H1 (cell line): ENCODE results near the gene C1orf50. TPM values are rescaled to one million over a fixed set of nuclear protein-coding genes. Genes with fewer than 3 reads are reported as not detected.
A peak's percentile ranks its signal among the peaks of the same experiment; 100 is the strongest.

Source experiments
- CTCF ChIA-PET: fragments of 300-600 bp; sonication (Branson Sonifier 250); formaldehyde crosslinking; loops from one replicate; lab custom pipeline; 2021; ENCODE audit not compliant: partially characterized antibody; lab: Charles Lee
- POLR2A ChIA-PET: fragments of 300-600 bp; sonication (Branson Sonifier 250); formaldehyde crosslinking; loops from one replicate; lab custom pipeline; 2021; ENCODE audit warnings: inconsistent platforms; ENCODE audit not compliant: partially characterized antibody; lab: Charles Lee
- DNase-seq, 2 experiments: peaks; one replicate each; pipeline versions ENCODE4 v3.0.0 to v3.0.0-alpha.2; 2010 to 2022; ENCODE audit warnings: low spot score in 2 of 2, low read depth in 1 of 2, mixed read lengths in 1 of 2
- FAIRE-seq: peaks from 2 replicates; lab custom pipeline; 2011; peaks lifted over from hg19 to GRCh38; lab: Jason Lieb, UNC
- H2AFZ ChIP-seq: 2 replicates; pipeline ENCODE4 v1.8.1; 2012; ENCODE audit warnings: low read length, inconsistent platforms
- H2AK5ac ChIP-seq: 2 replicates; pipeline ENCODE4 v1.6.1; 2013; ENCODE audit warnings: low read depth, low read length
- H2BK120ac ChIP-seq: replicated peaks from 2 replicates; pipeline ENCODE3; 2013; ENCODE audit warnings: low read depth, low read length, inconsistent platforms
- H2BK12ac ChIP-seq: 2 replicates; pipeline ENCODE4 v1.6.1; 2013; ENCODE audit warnings: low read depth, low read length
- H2BK15ac ChIP-seq: 2 replicates; pipeline ENCODE4 v1.6.1; 2013; ENCODE audit warnings: low read length
- H2BK20ac ChIP-seq: 2 replicates; pipeline ENCODE4 v1.6.1; 2013; ENCODE audit warnings: low read length
- H2BK5ac ChIP-seq: 2 replicates; pipeline ENCODE4 v1.6.1; 2013; ENCODE audit warnings: low read depth, low read length
- H3K14ac ChIP-seq: 2 replicates; pipeline ENCODE4 v1.6.1; 2013; ENCODE audit warnings: inconsistent platforms; ENCODE audit not compliant: insufficient read length
- H3K18ac ChIP-seq: 2 replicates; pipeline ENCODE4 v1.6.1; 2013; ENCODE audit warnings: low read length; ENCODE audit errors: extremely low read depth
- H3K23ac ChIP-seq: 2 replicates; pipeline ENCODE4 v1.6.1; 2013; ENCODE audit warnings: inconsistent platforms; ENCODE audit not compliant: insufficient read length
- H3K23me2 ChIP-seq: 2 replicates; pipeline ENCODE4 v1.6.1; 2013; ENCODE audit warnings: low read depth, low read length
- H3K27ac ChIP-seq: 2 replicates; pipeline ENCODE4 v1.6.1; 2011; ENCODE audit warnings: low read depth, low read length, inconsistent platforms
- H3K27me3 ChIP-seq, 4 experiments: replicated peaks in 1 of 4; 1 replicate in 1 of 4; 2 replicates in 3 of 4; pipeline versions ENCODE4 v1.6.1 to v1.8.1; 2011 to 2013; ENCODE audit warnings: low read length in 3 of 4, mild to moderate bottlenecking in 3 of 4, inconsistent platforms in 2 of 4, mixed read lengths in 2 of 4, moderate library complexity in 1 of 4; ENCODE audit not compliant: control insufficient read depth in 3 of 4, insufficient read depth in 3 of 4; ENCODE audit errors: extremely low read depth in 1 of 4
- H3K36me3 ChIP-seq, 4 experiments: 2 replicates each; pipeline versions ENCODE4 v1.6.1 to v1.8.1; 2011 to 2013; ENCODE audit warnings: mild to moderate bottlenecking in 4 of 4, low read length in 3 of 4, moderate library complexity in 2 of 4, control low read depth in 1 of 4, inconsistent platforms in 1 of 4; ENCODE audit not compliant: insufficient read depth in 4 of 4, control insufficient read depth in 2 of 4
- H3K4ac ChIP-seq: replicated peaks from 2 replicates; pipeline ENCODE3; 2013; ENCODE audit warnings: low read length, low read depth, mixed read lengths, inconsistent platforms; ENCODE audit not compliant: insufficient read length
- H3K4me1 ChIP-seq, 4 experiments: replicated peaks in 1 of 4; 1 replicate in 1 of 4; 2 replicates in 3 of 4; pipeline versions ENCODE4 v1.6.1 to v1.8.1; 2011 to 2013; ENCODE audit warnings: low read length in 3 of 4, inconsistent platforms in 2 of 4, mixed read lengths in 1 of 4; ENCODE audit not compliant: insufficient read depth in 4 of 4, control insufficient read depth in 3 of 4
- H3K4me2 ChIP-seq, 2 experiments: 2 replicates each; pipeline versions ENCODE4 v1.6.1 to v1.8.1; 2011 to 2013; ENCODE audit warnings: low read depth in 2 of 2, low read length in 2 of 2, control low read depth in 1 of 2, inconsistent platforms in 1 of 2, mild to moderate bottlenecking in 1 of 2; ENCODE audit not compliant: insufficient read depth in 1 of 2
- H3K4me3 ChIP-seq, 4 experiments: fragments of 200-600, 300-600 bp in 1 of 4; sonication (generic), shearing (Covaris generic), sonication (Bioruptor Twin) in 1 of 4; 2 replicates each; pipeline versions ENCODE4 v1.5.1 to v1.8.1; 2011 to 2016; ENCODE audit warnings: low read length in 4 of 4, low read depth in 3 of 4, control low read depth in 2 of 4, inconsistent platforms in 2 of 4, mild to moderate bottlenecking in 2 of 4, mixed read lengths in 1 of 4, moderate library complexity in 1 of 4; ENCODE audit not compliant: insufficient read depth in 2 of 4; ENCODE audit errors: extremely low read depth in 1 of 4
- H3K56ac ChIP-seq: replicated peaks from 2 replicates; pipeline ENCODE3; 2013; ENCODE audit warnings: low read depth, mild to moderate bottlenecking, mixed read lengths, low read length, inconsistent platforms; ENCODE audit not compliant: insufficient read length
- H3K79me1 ChIP-seq: 2 replicates; pipeline ENCODE4 v1.6.1; 2013; ENCODE audit warnings: low read depth, low read length, control low read depth
- H3K79me2 ChIP-seq, 2 experiments: 2 replicates each; pipeline versions ENCODE4 v1.6.1 to v1.8.1; 2012 to 2013; ENCODE audit warnings: low read length in 2 of 2, mild to moderate bottlenecking in 2 of 2, inconsistent platforms in 1 of 2; ENCODE audit not compliant: insufficient read depth in 2 of 2, control insufficient read depth in 1 of 2
- H3K9ac ChIP-seq, 4 experiments: replicated peaks in 1 of 4; 1 replicate in 1 of 4; 2 replicates in 3 of 4; pipeline versions ENCODE4 v1.6.1 to v1.8.1; 2011 to 2013; ENCODE audit warnings: low read depth in 3 of 4, low read length in 3 of 4, control low read depth in 2 of 4, mild to moderate bottlenecking in 2 of 4, moderate library complexity in 2 of 4, inconsistent platforms in 1 of 4; ENCODE audit errors: extremely low read depth in 1 of 4
- H3K9me3 ChIP-seq, 2 experiments: 2 replicates each; pipeline versions ENCODE4 v1.6.1 to v1.8.1; 2012 to 2013; ENCODE audit warnings: mild to moderate bottlenecking in 2 of 2, moderate library complexity in 2 of 2, control low read depth in 1 of 2, inconsistent platforms in 1 of 2, low read depth in 1 of 2, low read length in 1 of 2, mixed read lengths in 1 of 2; ENCODE audit not compliant: insufficient read depth in 2 of 2
- H4K20me1 ChIP-seq, 2 experiments: replicated peaks in 1 of 2; 2 replicates each; pipeline versions ENCODE3 to v1.8.1; 2011 to 2013; ENCODE audit warnings: inconsistent platforms in 2 of 2, low read length in 2 of 2, mild to moderate bottlenecking in 1 of 2; ENCODE audit not compliant: insufficient read depth in 2 of 2, control insufficient read depth in 1 of 2
- H4K5ac ChIP-seq: 2 replicates; pipeline ENCODE4 v1.6.1; 2013; ENCODE audit warnings: low read length, low read depth, mixed read lengths, inconsistent platforms; ENCODE audit not compliant: insufficient read length
- H4K8ac ChIP-seq: 2 replicates; pipeline ENCODE4 v1.8.0; 2013; ENCODE audit warnings: mild to moderate bottlenecking, moderate library complexity, low read length, inconsistent platforms; ENCODE audit not compliant: insufficient read depth; ENCODE audit errors: extremely low read depth
- H4K91ac ChIP-seq: replicated peaks from 2 replicates; pipeline ENCODE3; 2013; ENCODE audit warnings: low read length, mixed read lengths, inconsistent platforms; ENCODE audit not compliant: insufficient read length
- FOSL1 ChIP-seq: IDR thresholded peaks from 2 replicates; pipeline ENCODE4 v1.6.1; 2011; ENCODE audit warnings: mild to moderate bottlenecking, low read depth, low read length, moderate library complexity; ENCODE audit not compliant: insufficient read depth
- JUN ChIP-seq: IDR thresholded peaks from 2 replicates; pipeline ENCODE4 v1.6.1; 2011; ENCODE audit warnings: low read depth, mild to moderate bottlenecking, improper control_type of control experiment, low read length
- JUND ChIP-seq: IDR thresholded peaks from 2 replicates; pipeline ENCODE4 v1.6.1; 2011; ENCODE audit warnings: mild to moderate bottlenecking, improper control_type of control experiment, low read length
- KDM1A ChIP-seq: fragments of 200-600, 300-600 bp; sonication (generic); IDR thresholded peaks from 2 replicates; pipeline ENCODE4 v1.7.1; 2016; ENCODE audit warnings: mild to moderate bottlenecking, low read length, borderline replicate concordance
- SIN3A ChIP-seq, 2 experiments: IDR thresholded peaks in 1 of 2; conservative IDR thresholded peaks in 1 of 2; 2 replicates each; pipeline ENCODE4 v1.6.1; 2011 to 2012; ENCODE audit warnings: low read length in 2 of 2, improper control_type of control experiment in 1 of 2, low read depth in 1 of 2, mild to moderate bottlenecking in 1 of 2
- SP1 ChIP-seq: IDR thresholded peaks from 2 replicates; pipeline ENCODE4 v1.6.1; 2011; ENCODE audit warnings: low read depth, low read length
- SUZ12 ChIP-seq: fragments of 200-600 bp; sonication (generic); IDR thresholded peaks from 2 replicates; pipeline ENCODE4 v1.6.1; 2012; ENCODE audit warnings: mild to moderate bottlenecking, inconsistent platforms, low read length, moderate library complexity, mixed read lengths
- TAF7 ChIP-seq: optimal IDR thresholded peaks from 2 replicates; pipeline ENCODE3; 2011; ENCODE audit warnings: low read depth, mild to moderate bottlenecking, inconsistent platforms, low read length, moderate library complexity, borderline replicate concordance
- WGBS, 2 experiments: shearing (Covaris generic) in 1 of 2; methylation state at CpG; one replicate each; pipeline versions ENCODE4 v1.1.6 to v1.1.7; 2013 to 2015; ENCODE audit warnings: low lambda C conversion rate in 2 of 2, mixed read lengths in 2 of 2, inconsistent platforms in 1 of 2, low coverage in 1 of 2, missing lambda C conversion rate in 1 of 2; ENCODE audit not compliant: insufficient replicate concordance in 2 of 2, insufficient coverage in 1 of 2, insufficient read length in 1 of 2; ENCODE audit errors: extremely low coverage in 1 of 2, missing lambda C conversion rate in 1 of 2; 5-methylcytosine and 5-hydroxymethylcytosine counted together
- polyA plus RNA-seq, 7 experiments: library from polyadenylated mRNA; depleted of rRNA in 3 of 7; stranded (reverse) in 5 of 7; unstranded in 2 of 7; fragments of >200 nt in 5 of 7; fragments of 200-250 nt in 2 of 7; gene quantifications; 1 replicate in 5 of 7; 2 replicates in 1 of 7; 4 replicates in 1 of 7; pipeline versions ENCODE4 v1.2.1 to v1.2.3, GENCODE V29; 2011 to 2013; ENCODE audit warnings: missing spikeins in 2 of 7, mixed read lengths in 2 of 7
- total RNA-seq: library from RNA; stranded (reverse); fragmentation: NEBNext Ultra II Directional; extraction: Animal tissue kit (Norgen Biotek cat#: 25700); gene quantifications from 2 replicates; pipeline ENCODE4 v1.2.1, GENCODE V29; 2021
- TF ChIP-seq, protein P1 (sequence below), 3 experiments: IDR thresholded peaks; 1 replicate in 2 of 3; 2 replicates in 1 of 3; pipeline versions ENCODE4 v1.5.1 to v1.6.1; 2011; ENCODE audit warnings: low read length in 3 of 3, mild to moderate bottlenecking in 3 of 3, inconsistent platforms in 2 of 3, low read depth in 1 of 3, moderate library complexity in 1 of 3; ENCODE audit not compliant: insufficient read depth in 1 of 3; ENCODE audit errors: control extremely low read depth in 1 of 3

Gene C1orf50
- total and polyA plus RNA-seq, 2 of the 8 experiments (the other 6 are each of a cell fraction or from before 2014, with no cell fraction given), result 3.2 to 7.1 TPM

DNA sequence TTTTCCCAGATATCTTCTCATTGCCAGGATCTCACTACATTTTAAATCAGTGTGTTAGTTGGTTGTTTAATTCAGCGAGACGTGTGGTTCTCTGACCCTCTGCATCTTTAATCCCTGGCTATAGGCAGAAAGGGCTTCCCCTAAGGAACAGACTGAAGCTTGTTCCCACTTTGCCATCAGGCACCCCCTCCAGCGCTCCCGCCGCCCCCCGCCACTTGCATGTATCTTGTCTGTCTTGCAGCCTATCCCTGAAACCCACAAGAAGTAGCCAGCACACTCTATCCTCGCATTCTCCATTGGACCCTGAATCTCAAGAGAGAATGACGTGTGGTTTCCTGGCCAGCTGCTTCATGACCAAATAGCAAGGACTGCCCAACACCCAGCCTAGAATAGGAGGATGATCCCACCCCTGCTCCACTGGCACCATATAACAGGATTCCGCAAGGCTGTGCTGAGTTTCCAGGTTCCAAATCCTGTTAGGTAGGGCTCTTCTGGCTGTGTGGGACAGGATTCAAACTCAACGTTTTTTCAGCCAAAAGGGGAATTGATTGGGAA is 34.8 kb upstream of the C1orf50 start:
- Histone ChIP-seq H3K4me2 (no peak overlapping the region), H3K27me3 (no peaks in the 10 kb centered on the region), H3K4me1 (peaks cover 0 to 3% (median 0%) of the 10 kb centered on the region in 4 experiments; a peak in 1 of 7 replicates), H2AK5ac (no peak overlapping the region), H3K79me2 (no peaks in the 10 kb centered on the region), H2BK12ac (no peak overlapping the region), H2BK120ac (no peak overlapping the region), H3K14ac (no peak overlapping the region), H3K4me3 (no peak overlapping the region), H4K20me1 (peaks cover 0 to 3% of the 10 kb centered on the region in 2 experiments), H3K23me2 (no peaks in the 10 kb centered on the region), H3K4ac (no peak overlapping the region), H3K36me3 (no peaks in the 10 kb centered on the region), H3K27ac (no peak overlapping the region), H4K91ac (no peak overlapping the region), H2AFZ (no peak overlapping the region), H3K79me1 (no peaks in the 10 kb centered on the region), H2BK20ac (no peak overlapping the region), H3K9me3 (no peaks in the 10 kb centered on the region), H4K5ac (no peak overlapping the region), H3K18ac (no peak overlapping the region), H2BK5ac (no peak overlapping the region), H2BK15ac (no peak overlapping the region), H3K56ac (no peak overlapping the region), H3K9ac (no peak overlapping the region), H3K23ac (no peak overlapping the region), H4K8ac (no peak overlapping the region; the same call in 1 of the 2 replicates)
- FAIRE-seq, result no peak
- ChIA-PET POLR2A (interaction anchor here (0.6 to 1.4 kb wide), 3 partner anchors 9 to 49 kb away, joined by 3 to 7 read pairs (median 5); partner anchors contain the start of gene YBX1), CTCF (interaction anchor here (0.6 to 6.4 kb wide), 8 partner anchors 14 to 571 kb away, joined by 3 to 62 read pairs (median 3); no protein-coding TSS in a partner anchor)
- WGBS, 2 experiments, result 90% methylated on average over 10 of the region's 10 CpGs; no CpG with 5 or more reads in 1 of the 2 experiments
- peak in 1 of 2 experiments; percentile 38 for DNase-seq
- TF ChIP-seq JUND, result no peak
- no peak for TF ChIP-seq FOSL1
- TF ChIP-seq TAF7, result no peak
- TF ChIP-seq, protein P1, sequence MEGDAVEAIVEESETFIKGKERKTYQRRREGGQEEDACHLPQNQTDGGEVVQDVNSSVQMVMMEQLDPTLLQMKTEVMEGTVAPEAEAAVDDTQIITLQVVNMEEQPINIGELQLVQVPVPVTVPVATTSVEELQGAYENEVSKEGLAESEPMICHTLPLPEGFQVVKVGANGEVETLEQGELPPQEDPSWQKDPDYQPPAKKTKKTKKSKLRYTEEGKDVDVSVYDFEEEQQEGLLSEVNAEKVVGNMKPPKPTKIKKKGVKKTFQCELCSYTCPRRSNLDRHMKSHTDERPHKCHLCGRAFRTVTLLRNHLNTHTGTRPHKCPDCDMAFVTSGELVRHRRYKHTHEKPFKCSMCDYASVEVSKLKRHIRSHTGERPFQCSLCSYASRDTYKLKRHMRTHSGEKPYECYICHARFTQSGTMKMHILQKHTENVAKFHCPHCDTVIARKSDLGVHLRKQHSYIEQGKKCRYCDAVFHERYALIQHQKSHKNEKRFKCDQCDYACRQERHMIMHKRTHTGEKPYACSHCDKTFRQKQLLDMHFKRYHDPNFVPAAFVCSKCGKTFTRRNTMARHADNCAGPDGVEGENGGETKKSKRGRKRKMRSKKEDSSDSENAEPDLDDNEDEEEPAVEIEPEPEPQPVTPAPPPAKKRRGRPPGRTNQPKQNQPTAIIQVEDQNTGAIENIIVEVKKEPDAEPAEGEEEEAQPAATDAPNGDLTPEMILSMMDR (IDR thresholded peaks at IDR 0.05; ENCODE audit: control extremely low read depth in 1 of 3, insufficient read depth in 1 of 3, low read depth in 1 of 3, low read length in 3 of 3), result no peak
- TF ChIP-seq SIN3A (conservative IDR thresholded peaks at IDR 0.05 in 1 of 2, IDR thresholded peaks at IDR 0.05 in 1 of 2; ENCODE audit: low read depth in 1 of 2, low read length in 2 of 2), result no peak
- no peak for TF ChIP-seq JUN
- no peak for TF ChIP-seq SUZ12
- TF ChIP-seq SP1, result no peak
- no peak for TF ChIP-seq KDM1A
